Measurements from ENCODE around the gene HMGN4.

DNA sequence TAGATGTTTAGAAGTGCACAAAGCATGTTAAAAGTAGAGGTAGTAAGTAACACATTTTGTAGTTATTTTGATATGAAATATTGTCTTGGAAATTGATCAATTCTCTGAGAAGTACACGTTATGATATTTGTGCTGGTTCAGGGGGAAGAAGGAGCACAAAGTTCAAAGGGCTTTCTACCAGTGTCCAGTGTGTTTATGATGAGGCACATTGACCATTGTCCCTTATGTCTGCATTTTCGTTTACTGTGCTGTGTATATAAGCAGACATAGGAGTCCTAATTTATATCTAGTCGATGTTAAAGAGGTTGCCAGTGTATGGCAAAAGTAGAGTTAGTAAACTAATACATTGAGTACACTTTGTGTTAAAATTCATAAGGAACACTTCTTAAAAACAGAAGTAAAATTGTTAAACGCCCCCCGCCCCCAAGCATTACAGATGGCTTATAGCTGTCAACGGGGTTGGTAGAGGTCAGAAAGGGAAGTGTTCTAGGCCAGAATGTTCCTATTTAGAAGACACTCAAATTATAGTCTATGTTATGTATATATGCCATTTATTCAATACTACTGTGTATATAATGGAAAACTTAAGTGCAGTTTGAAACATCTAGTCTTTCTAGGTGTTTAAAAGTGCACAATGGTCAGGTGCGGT is 13.3 kb upstream of the HMGN4 start:
- TF ChIP-seq, protein P1, sequence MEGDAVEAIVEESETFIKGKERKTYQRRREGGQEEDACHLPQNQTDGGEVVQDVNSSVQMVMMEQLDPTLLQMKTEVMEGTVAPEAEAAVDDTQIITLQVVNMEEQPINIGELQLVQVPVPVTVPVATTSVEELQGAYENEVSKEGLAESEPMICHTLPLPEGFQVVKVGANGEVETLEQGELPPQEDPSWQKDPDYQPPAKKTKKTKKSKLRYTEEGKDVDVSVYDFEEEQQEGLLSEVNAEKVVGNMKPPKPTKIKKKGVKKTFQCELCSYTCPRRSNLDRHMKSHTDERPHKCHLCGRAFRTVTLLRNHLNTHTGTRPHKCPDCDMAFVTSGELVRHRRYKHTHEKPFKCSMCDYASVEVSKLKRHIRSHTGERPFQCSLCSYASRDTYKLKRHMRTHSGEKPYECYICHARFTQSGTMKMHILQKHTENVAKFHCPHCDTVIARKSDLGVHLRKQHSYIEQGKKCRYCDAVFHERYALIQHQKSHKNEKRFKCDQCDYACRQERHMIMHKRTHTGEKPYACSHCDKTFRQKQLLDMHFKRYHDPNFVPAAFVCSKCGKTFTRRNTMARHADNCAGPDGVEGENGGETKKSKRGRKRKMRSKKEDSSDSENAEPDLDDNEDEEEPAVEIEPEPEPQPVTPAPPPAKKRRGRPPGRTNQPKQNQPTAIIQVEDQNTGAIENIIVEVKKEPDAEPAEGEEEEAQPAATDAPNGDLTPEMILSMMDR (IDR thresholded peaks at IDR 0.05; ENCODE audit: control extremely low read depth in 1 of 3, insufficient read depth in 1 of 3, low read depth in 1 of 3, low read length in 3 of 3) = no peak
- TF ChIP-seq, protein P2, sequence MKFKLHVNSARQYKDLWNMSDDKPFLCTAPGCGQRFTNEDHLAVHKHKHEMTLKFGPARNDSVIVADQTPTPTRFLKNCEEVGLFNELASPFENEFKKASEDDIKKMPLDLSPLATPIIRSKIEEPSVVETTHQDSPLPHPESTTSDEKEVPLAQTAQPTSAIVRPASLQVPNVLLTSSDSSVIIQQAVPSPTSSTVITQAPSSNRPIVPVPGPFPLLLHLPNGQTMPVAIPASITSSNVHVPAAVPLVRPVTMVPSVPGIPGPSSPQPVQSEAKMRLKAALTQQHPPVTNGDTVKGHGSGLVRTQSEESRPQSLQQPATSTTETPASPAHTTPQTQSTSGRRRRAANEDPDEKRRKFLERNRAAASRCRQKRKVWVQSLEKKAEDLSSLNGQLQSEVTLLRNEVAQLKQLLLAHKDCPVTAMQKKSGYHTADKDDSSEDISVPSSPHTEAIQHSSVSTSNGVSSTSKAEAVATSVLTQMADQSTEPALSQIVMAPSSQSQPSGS (IDR thresholded peaks at IDR 0.05; ENCODE audit: low read length) = no peak
- no peak for TF ChIP-seq EP300 (IDR thresholded peaks at IDR 0.05; ENCODE audit: borderline replicate concordance in 1 of 2, low read depth in 2 of 2, low read length in 2 of 2)
- no peak for TF ChIP-seq KDM1A (IDR thresholded peaks at IDR 0.05; ENCODE audit: borderline replicate concordance, low read length)
- TF ChIP-seq POLR2AphosphoS5 (IDR thresholded peaks at IDR 0.05; ENCODE audit: low read depth, low read length) = no peak
- no peak for TF ChIP-seq SIN3A (conservative IDR thresholded peaks at IDR 0.05 in 1 of 2, IDR thresholded peaks at IDR 0.05 in 1 of 2; ENCODE audit: low read depth in 1 of 2, low read length in 2 of 2)
- TF ChIP-seq, protein P3, sequence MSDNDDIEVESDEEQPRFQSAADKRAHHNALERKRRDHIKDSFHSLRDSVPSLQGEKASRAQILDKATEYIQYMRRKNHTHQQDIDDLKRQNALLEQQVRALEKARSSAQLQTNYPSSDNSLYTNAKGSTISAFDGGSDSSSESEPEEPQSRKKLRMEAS (IDR thresholded peaks at IDR 0.05) = no peak
- no peak for TF ChIP-seq ZNF274 (IDR thresholded peaks at IDR 0.05; ENCODE audit: borderline replicate concordance, extremely low read depth, low read length)
- no peak for TF ChIP-seq EGR1 (IDR thresholded peaks at IDR 0.05; ENCODE audit: borderline replicate concordance, low read depth, low read length)
